Activated CD8-positive, alpha-beta T cell treated with anti-CD3 and anti-CD28 coated beads for 36 hours (primary cell): ENCODE measurements around the gene SLC39A11. TPM values are rescaled to one million over a fixed set of nuclear protein-coding genes. Genes with fewer than 3 reads are reported as not detected.
"Not testable (repeated sequence)": the region's sequence is repeated elsewhere in the genome, so short reads cannot be mapped to it uniquely, and the experiment has no call there.

Experiments
- ATAC-seq: fragments of 200-7000 bp; cut with Tn5 transposase; one replicate; pipeline ENCODE4 v1.10.0; 2021; ENCODE audit warnings: mild to moderate bottlenecking, moderate library complexity
- CTCF ChIA-PET: fragments of 350-600 bp; sonication (Branson Sonifier 250); formaldehyde crosslinking; loops from one replicate; lab custom pipeline; 2021; ENCODE audit warnings: antibody characterized with exemption; lab: Charles Lee
- POLR2A ChIA-PET: fragments of 350-600 bp; sonication (Branson Sonifier 250); formaldehyde crosslinking; loops from one replicate; lab custom pipeline; 2021; ENCODE audit warnings: antibody characterized with exemption; lab: Charles Lee
- DNase-seq: peaks from one replicate; pipeline ENCODE4 v3.0.0-alpha.2; 2020
- H3K27ac Mint-ChIP-seq: one replicate; pipeline ENCODE4 v1.8.0; 2021; ENCODE audit warnings: mild to moderate bottlenecking, mixed read lengths
- H3K27me3 Mint-ChIP-seq: one replicate; pipeline ENCODE4 v1.8.0; 2021; ENCODE audit warnings: mixed read lengths
- H3K36me3 Mint-ChIP-seq: one replicate; pipeline ENCODE4 v1.8.0; 2021; ENCODE audit warnings: low read depth, mixed read lengths
- H3K4me1 Mint-ChIP-seq: one replicate; pipeline ENCODE4 v1.8.0; 2021; ENCODE audit warnings: low read depth, mixed read lengths
- H3K4me3 Mint-ChIP-seq: one replicate; pipeline ENCODE4 v1.8.0; 2021; ENCODE audit warnings: mild to moderate bottlenecking, moderate library complexity, mixed read lengths
- H3K9me3 Mint-ChIP-seq: one replicate; pipeline ENCODE4 v1.8.0; 2021; ENCODE audit warnings: mixed read lengths
- CTCF ChIP-seq: fragments of 200-600 bp; IDR thresholded peaks from one replicate; pipeline ENCODE4 v1.8.0; 2022; ENCODE audit warnings: antibody characterized with exemption, mild to moderate bottlenecking
- intact Hi-C: fragments of 100-400 bp; cut with micrococcal nuclease; formaldehyde crosslinking; loops from one replicate; pipeline ENCODE4 v1.10.0; 2022
- total RNA-seq, 2 experiments: library from RNA; stranded (reverse); gene quantifications; one replicate each; pipeline ENCODE4 v1.2.3, GENCODE V29; 2021

Gene SLC39A11
- total RNA-seq, 2 experiments from 2014 or later: 14.4 to 14.9 TPM

GRCh38 chr17:72774236-72774635 is 318.3 kb downstream of the SLC39A11 start:
- CTCF ChIA-PET: no interaction called here
- ATAC-seq: no peak
- H3K36me3 Mint-ChIP-seq: peaks cover 11% of the 10 kb centered on the region
- H3K4me1 Mint-ChIP-seq: no peaks in the 10 kb centered on the region
- no peak for TF ChIP-seq CTCF
- H3K4me3 Mint-ChIP-seq: no peak overlapping the region
- no peak overlapping the region for H3K27ac Mint-ChIP-seq
- intact Hi-C loops: no loop called here
- POLR2A ChIA-PET: interaction anchor here (0.7 kb wide), 1 partner anchor 10 kb away, joined by 3 read pairs; no protein-coding TSS in a partner anchor
- no peaks in the 10 kb centered on the region for H3K27me3 Mint-ChIP-seq
- DNase-seq: no peak
- H3K9me3 Mint-ChIP-seq: peaks cover 3% of the 10 kb centered on the region

- H3K9me3 Mint-ChIP-seq, H3K27me3 Mint-ChIP-seq, H3K4me3 Mint-ChIP-seq, DNase-seq, H3K27ac Mint-ChIP-seq, ATAC-seq, H3K4me1 Mint-ChIP-seq, intact Hi-C loops, CTCF ChIA-PET, POLR2A ChIA-PET: not testable (repeated sequence)
- H3K36me3 Mint-ChIP-seq: peaks cover 11% of the 10 kb centered on the region
Observed at GRCh38 chr17:72773225-72773624, 319.3 kb downstream of the SLC39A11 start.

- POLR2A ChIA-PET: no interaction called here
- intact Hi-C loops: no loop called here
- peaks cover 3% of the 10 kb centered on the region for H3K9me3 Mint-ChIP-seq
- CTCF ChIA-PET: no interaction called here
- no peak for TF ChIP-seq CTCF
- no peak overlapping the region for H3K27ac Mint-ChIP-seq
- DNase-seq (no peak), ATAC-seq (no peak)
- H3K36me3 Mint-ChIP-seq: peaks cover 11% of the 10 kb centered on the region
- H3K4me1 Mint-ChIP-seq: no peaks in the 10 kb centered on the region
- H3K27me3 Mint-ChIP-seq: no peaks in the 10 kb centered on the region
- H3K4me3 Mint-ChIP-seq: no peak overlapping the region
Observed at GRCh38 chr17:72772331-72772821, 320.1 kb downstream of the SLC39A11 start.

DNA sequence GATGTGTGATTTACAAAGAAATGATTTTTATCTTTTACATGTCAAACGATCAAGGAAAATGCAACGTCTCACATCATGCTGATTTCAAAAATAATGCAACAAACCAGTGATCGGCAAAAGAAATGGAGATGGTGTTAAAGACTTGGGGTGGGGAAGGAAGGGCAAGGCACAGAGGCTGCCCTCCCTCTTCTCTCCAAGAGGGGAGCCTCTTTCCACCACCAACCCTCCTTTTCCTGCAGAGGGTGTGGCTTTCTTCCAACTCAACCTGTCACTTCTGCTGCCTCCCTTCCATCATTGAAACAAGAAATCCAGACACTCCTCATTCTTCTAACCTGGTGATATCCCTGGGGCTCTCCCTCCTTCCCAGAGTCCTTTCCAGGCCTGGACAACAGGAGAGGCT is 320.8 kb downstream of the SLC39A11 start:
- Mint-ChIP-seq H3K9me3 (peaks cover 3% of the 10 kb centered on the region), H3K27ac (no peak overlapping the region), H3K4me1 (no peaks in the 10 kb centered on the region), H3K4me3 (no peak overlapping the region), H3K36me3 (peaks cover 11% of the 10 kb centered on the region), H3K27me3 (no peaks in the 10 kb centered on the region)
- DNase-seq (no peak), ATAC-seq (no peak)
- ChIA-PET POLR2A (interaction anchor here (0.6 kb wide), 1 partner anchor 79 kb away, joined by 3 read pairs; no protein-coding TSS in a partner anchor), CTCF (no interaction called here)
- no peak for TF ChIP-seq CTCF
- intact Hi-C loops: no loop called here

DNA sequence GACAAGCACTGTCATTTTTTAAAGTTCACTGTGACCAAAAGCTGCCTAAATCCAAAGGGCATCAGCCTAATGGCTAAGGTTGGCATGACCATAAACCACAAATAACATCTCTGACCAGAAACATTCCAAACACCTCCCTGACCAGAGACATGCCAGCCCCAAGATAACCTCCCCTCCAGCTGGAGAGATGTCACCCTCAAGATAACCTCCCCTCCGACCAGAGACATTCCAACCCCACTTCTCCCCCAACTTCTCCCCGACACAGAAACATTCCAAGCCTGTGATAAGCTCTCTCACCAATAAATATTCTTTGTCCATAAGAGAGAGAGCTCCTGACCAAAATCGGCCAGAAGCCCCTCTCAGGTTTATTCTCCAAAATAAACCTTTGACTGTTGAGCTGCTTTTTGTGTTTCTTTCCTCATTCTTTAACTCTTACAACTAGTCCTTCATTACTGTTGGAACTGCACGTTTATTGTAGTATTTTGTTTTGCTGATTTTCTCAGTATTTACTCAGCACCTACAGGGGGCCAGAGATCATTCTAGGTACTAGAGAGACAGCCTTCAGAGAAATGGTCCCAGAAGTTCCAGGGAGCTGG is 325.6 kb downstream of the SLC39A11 start:
- Mint-ChIP-seq H3K4me3 (no peak overlapping the region), H3K9me3 (peaks cover 2% of the 10 kb centered on the region), H3K27me3 (no peaks in the 10 kb centered on the region), H3K36me3 (peaks cover 8% of the 10 kb centered on the region), H3K27ac (no peak overlapping the region), H3K4me1 (no peaks in the 10 kb centered on the region)
- DNase-seq: no peak
- ChIA-PET CTCF (interaction anchor here (1.0 to 1.2 kb wide), 2 partner anchors 40 to 41 kb away, joined by 4 read pairs; no protein-coding TSS in a partner anchor), POLR2A (no interaction called here)
- ATAC-seq: no peak
- intact Hi-C loops: no loop called here
- no peak for TF ChIP-seq CTCF
